ENCODE results near the gene SERINC4. TPM values are rescaled to one million over a fixed set of nuclear protein-coding genes. Genes with fewer than 3 reads are reported as not detected.
"Not testable (repeated sequence)": the region's sequence is repeated elsewhere in the genome, so short reads cannot be mapped to it uniquely, and the experiment has no call there.

SERINC4 gene
- polyA plus RNA-seq, 1 of the 3 experiments (the other 2 are of a cell fraction) = 0.05 TPM

DNA sequence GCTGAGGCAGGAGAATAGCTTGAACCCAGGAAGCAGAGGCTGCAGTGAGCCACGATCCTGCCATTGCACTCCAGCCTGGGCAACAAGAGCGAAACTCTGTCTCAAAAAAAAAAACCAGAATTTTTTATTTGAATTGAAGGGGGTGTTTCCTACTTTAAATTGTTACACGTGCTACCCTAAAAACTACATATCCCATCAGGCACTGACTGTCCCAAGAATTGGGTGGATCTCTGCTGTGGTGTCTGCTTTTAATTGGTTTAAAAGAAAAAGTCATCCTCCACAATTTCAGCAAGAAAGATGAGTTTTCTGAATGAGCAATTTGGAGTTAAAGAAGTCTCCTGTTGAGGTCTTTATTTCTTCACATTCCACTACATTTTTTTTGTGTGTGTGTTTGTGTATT, 51.6 kb downstream of the SERINC4 start:
- Histone ChIP-seq H3K4me2 (peak overlapping the region; percentile 90), H3K4me3 (ENCODE audit: low read depth in 2 of 2, low read length in 1 of 2) (peak overlapping the region; percentile 65 to 66; a peak in 2 of 4 replicates), H3K27me3 (ENCODE audit: insufficient read depth) (no peaks in the 10 kb centered on the region), H4K20me1 (ENCODE audit: insufficient read depth) (peaks cover 61% of the 10 kb centered on the region), H3K27ac (ENCODE audit: low read depth in 2 of 2, low read length in 1 of 2) (no peak overlapping the region; a peak in 1 of 4 replicates), H3K9me2 (no peaks in the 10 kb centered on the region), H2AFZ (ENCODE audit: low read depth) (no peak overlapping the region), H3K9me3 (no peaks in the 10 kb centered on the region), H3K4me1 (ENCODE audit: control insufficient read depth in 1 of 2, insufficient read depth in 2 of 2, low read depth in 1 of 2, low read length in 1 of 2) (peaks cover 0 to 8% of the 10 kb centered on the region in 2 experiments; a peak in 2 of 4 replicates), H3K9ac (no peak overlapping the region), H3F3A (replicated peaks; ENCODE audit: insufficient read depth) (no peaks in the 10 kb centered on the region), H3K79me2 (ENCODE audit: insufficient read depth) (peaks cover 72% of the 10 kb centered on the region), H3K36me3 (replicated peaks in 1 of 2; ENCODE audit: control insufficient read depth in 1 of 2, insufficient read depth in 2 of 2, low read length in 1 of 2) (peaks cover 11 to 23% of the 10 kb centered on the region in 2 experiments)
- CTCF ChIA-PET = no interaction called here
- POLR2A ChIA-PET = no interaction called here
- TF ChIP-seq TEAD4 (IDR thresholded peaks at IDR 0.05; ENCODE audit: borderline replicate concordance, insufficient read depth) = no peak
- no peak for TF ChIP-seq CHD2 (IDR thresholded peaks at IDR 0.05; ENCODE audit: low read length, partially characterized antibody)
- no peak for TF ChIP-seq FOSL2 (IDR thresholded peaks at IDR 0.05; ENCODE audit: borderline replicate concordance, low read depth)
- TF ChIP-seq SIN3A (IDR thresholded peaks at IDR 0.05; ENCODE audit: borderline replicate concordance, low read depth, low read length) = no peak
- WGBS (ENCODE audit: low lambda C conversion rate) = 61% methylated on average over 3 of the region's 3 CpGs
- DNase-seq = no peak

DNA sequence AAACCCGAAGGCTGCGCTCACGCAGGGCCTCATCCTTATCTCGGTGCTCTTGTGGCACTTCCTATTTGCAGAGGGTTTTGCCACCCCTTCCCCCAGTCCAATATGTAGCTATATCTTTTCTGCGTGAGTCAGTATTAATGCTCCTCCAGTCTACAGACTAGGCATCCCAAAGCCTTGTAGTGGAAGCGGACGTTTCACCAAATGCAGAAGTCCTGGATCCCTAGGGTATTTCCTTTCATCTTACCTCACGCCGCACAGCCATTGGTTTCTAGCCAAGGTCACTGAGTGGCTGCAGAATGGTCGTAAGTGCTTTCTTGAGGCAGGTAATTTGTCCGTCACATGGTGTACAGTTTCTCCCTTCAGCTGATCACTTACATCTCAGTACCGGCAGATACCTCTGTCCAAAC, 53.1 kb downstream of the SERINC4 start:
- H2AFZ ChIP-seq (ENCODE audit: low read depth) = 0 out of 2 replicates have a peak overlapping the region, but pooled peaks have one; percentile 72
- peak overlapping the region; percentile 90 for H3K4me2 ChIP-seq
- H3K4me1 ChIP-seq (ENCODE audit: control insufficient read depth in 1 of 2, insufficient read depth in 2 of 2, low read depth in 1 of 2, low read length in 1 of 2); H3F3A ChIP-seq (replicated peaks; ENCODE audit: insufficient read depth); H3K9me2 ChIP-seq; H3K36me3 ChIP-seq (replicated peaks in 1 of 2; ENCODE audit: control insufficient read depth in 1 of 2, insufficient read depth in 2 of 2, low read length in 1 of 2); CTCF ChIA-PET; H3K9me3 ChIP-seq; H3K27me3 ChIP-seq (ENCODE audit: insufficient read depth): not testable (repeated sequence)
- peaks cover 47% of the 10 kb centered on the region for H4K20me1 ChIP-seq (ENCODE audit: insufficient read depth)
- H3K27ac ChIP-seq (ENCODE audit: low read depth in 2 of 2, low read length in 1 of 2) = peak overlapping the region; percentile 79 to 91
- H3K79me2 ChIP-seq (ENCODE audit: insufficient read depth) = peaks cover 57% of the 10 kb centered on the region
- TF ChIP-seq MXI1 (IDR thresholded peaks at IDR 0.05; ENCODE audit: low read depth, low read length) = peak; percentile 51
- DNase-seq = peak; percentile 11
- POLR2A ChIA-PET = interaction anchor here (1.3 kb wide), 1 partner anchor 9 kb away, joined by 4 read pairs; no protein-coding TSS in a partner anchor
- peak overlapping the region; percentile 96 for H3K9ac ChIP-seq
- WGBS (ENCODE audit: low lambda C conversion rate) = 12% methylated on average over 11 of the region's 12 CpGs
- H3K4me3 ChIP-seq (ENCODE audit: low read depth in 2 of 2, low read length in 1 of 2) = peak overlapping the region; percentile 65 to 66

DNA sequence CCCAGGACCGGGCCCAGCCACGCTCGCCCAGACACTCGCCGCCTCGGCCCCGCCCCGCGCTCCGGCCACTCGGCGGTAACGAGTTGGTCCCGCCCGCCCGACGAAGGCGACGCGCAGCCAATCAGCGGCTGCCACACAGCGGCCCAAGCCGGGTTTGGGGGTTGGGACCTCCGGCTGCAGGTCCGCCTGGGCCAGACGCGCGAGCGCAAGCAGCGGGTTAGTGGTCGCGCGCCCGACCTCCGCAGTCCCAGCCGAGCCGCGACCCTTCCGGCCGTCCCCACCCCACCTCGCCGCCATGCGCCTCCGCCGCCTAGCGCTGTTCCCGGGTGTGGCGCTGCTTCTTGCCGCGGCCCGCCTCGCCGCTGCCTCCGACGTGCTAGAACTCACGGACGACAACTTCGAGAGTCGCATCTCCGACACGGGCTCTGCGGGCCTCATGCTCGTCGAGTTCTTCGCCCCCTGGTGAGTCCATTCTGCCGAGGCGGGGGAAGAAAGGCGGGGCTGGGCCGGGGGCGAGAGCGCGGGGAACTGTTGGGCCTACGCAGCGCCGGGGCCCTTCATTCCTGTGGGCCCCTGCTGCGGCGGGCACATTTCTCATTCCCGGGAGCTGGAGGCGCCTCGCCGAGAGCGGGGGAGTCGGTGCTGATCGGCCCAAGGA, 53.6 kb downstream of the SERINC4 start, which contains the start of gene PDIA3:
TSS of gene PDIA3 (plus strand) at position 194 of the 658 bp plus-strand sequence. CDS start at position 296, 102 bp downstream.
- H3K36me3 ChIP-seq (replicated peaks in 1 of 2; ENCODE audit: control insufficient read depth in 1 of 2, insufficient read depth in 2 of 2, low read length in 1 of 2); H3F3A ChIP-seq (replicated peaks; ENCODE audit: insufficient read depth); H3K9me2 ChIP-seq; CTCF ChIA-PET; H3K4me1 ChIP-seq (ENCODE audit: control insufficient read depth in 1 of 2, insufficient read depth in 2 of 2, low read depth in 1 of 2, low read length in 1 of 2); H3K9me3 ChIP-seq; H3K27me3 ChIP-seq (ENCODE audit: insufficient read depth): not testable (repeated sequence)
- Histone ChIP-seq H3K4me2 (peak within 1 kb of the TSS; percentile 90), H3K79me2 (ENCODE audit: insufficient read depth) (peaks cover 52% of the 10 kb centered on the region), H3K9ac (peak within 1 kb of the TSS; percentile 96), H2AFZ (ENCODE audit: low read depth) (peak within 1 kb of the TSS; percentile 89), H3K4me3 (ENCODE audit: low read depth in 2 of 2, low read length in 1 of 2) (peak within 1 kb of the TSS; percentile 65 to 66), H3K27ac (ENCODE audit: low read depth in 2 of 2, low read length in 1 of 2) (peak within 1 kb of the TSS; percentile 79 to 91), H4K20me1 (ENCODE audit: insufficient read depth) (peaks cover 41% of the 10 kb centered on the region)
- 11% methylated on average over 25 of the region's 84 CpGs for WGBS (ENCODE audit: low lambda C conversion rate)
- POLR2A ChIA-PET = interaction anchor here (0.5 to 1.3 kb wide), 6 partner anchors 9 to 681 kb away, joined by 3 to 5 read pairs (median 4); partner anchors contain the start of genes CTDSPL2, HYPK and SERINC4
- TF ChIP-seq POLR2AphosphoS5 (IDR thresholded peaks at IDR 0.05; ENCODE audit: low read depth, low read length) = peak; percentile 70
- TF ChIP-seq CHD2 (IDR thresholded peaks at IDR 0.05; ENCODE audit: low read length, partially characterized antibody) = peak; percentile 86
- 0 out of 4 replicates have a peak, but pooled peaks of 1 of the 2 experiments have one; percentile 36 for TF ChIP-seq EP300 (IDR thresholded peaks at IDR 0.05; ENCODE audit: borderline replicate concordance in 1 of 2, low read depth in 1 of 2, low read length in 1 of 2)
- peak; percentile 59 for TF ChIP-seq MXI1 (IDR thresholded peaks at IDR 0.05; ENCODE audit: low read depth, low read length)
- TF ChIP-seq SIN3A (IDR thresholded peaks at IDR 0.05; ENCODE audit: borderline replicate concordance, low read depth, low read length) = peak; percentile 47; the same call in 1 of the 2 replicates
- TF ChIP-seq TAF1 (IDR thresholded peaks at IDR 0.05; ENCODE audit: borderline replicate concordance, low read depth, low read length) = peak; percentile 82; the same call in 1 of the 2 replicates
- TF ChIP-seq, protein P1, sequence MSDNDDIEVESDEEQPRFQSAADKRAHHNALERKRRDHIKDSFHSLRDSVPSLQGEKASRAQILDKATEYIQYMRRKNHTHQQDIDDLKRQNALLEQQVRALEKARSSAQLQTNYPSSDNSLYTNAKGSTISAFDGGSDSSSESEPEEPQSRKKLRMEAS (IDR thresholded peaks at IDR 0.05; ENCODE audit: low read depth) = peak; percentile 56; the same call in 1 of the 2 replicates
- peak; percentile 98 for DNase-seq

Small RNA genes lying within 50 kb of the gene (small RNA-seq; reads per million reads assigned to genes)
- gene MIR1282 = 0 reads per million in 7 experiments

Other genes with a start within 250 kb of the SERINC4 start
- 14.2 and 28.5 TPM in 2 replicates for gene PPIP5K1, start 210.0 kb downstream of the SERINC4 start, polyA plus RNA-seq (2012; rRNA removed)
- gene CKMT1B, start 206.2 kb downstream of the SERINC4 start, polyA plus RNA-seq (2012; rRNA removed) = 1.8 and 3.1 TPM in 2 replicates
- 0.03 and 0.05 TPM in 2 replicates for gene STRC, start 181.4 kb downstream of the SERINC4 start, polyA plus RNA-seq (2012; rRNA removed)
- gene CATSPER2, start 151.4 kb downstream of the SERINC4 start, polyA plus RNA-seq (2012; rRNA removed) = 0.62 and 0.96 TPM in 2 replicates
- 1.2 and 1.7 TPM in 2 replicates for gene CKMT1A, start 106.4 kb downstream of the SERINC4 start, polyA plus RNA-seq (2012; rRNA removed)
- gene PDIA3, start 53.8 kb downstream of the SERINC4 start, polyA plus RNA-seq (2012; rRNA removed) = 131 and 177 TPM in 2 replicates
- gene ELL3, start 23.3 kb downstream of the SERINC4 start, polyA plus RNA-seq (2012; rRNA removed) = 0.67 and 0.89 TPM in 2 replicates
- 935 and 1,369 TPM in 2 replicates for gene SERF2, start 7.9 kb downstream of the SERINC4 start, polyA plus RNA-seq (2012; rRNA removed)
- 8.9 and 11.5 TPM in 2 replicates for gene HYPK, start 379 bp upstream of the SERINC4 start, polyA plus RNA-seq (2012; rRNA removed)
- 16.5 and 18.4 TPM in 2 replicates for gene MFAP1, start 24.5 kb upstream of the SERINC4 start, polyA plus RNA-seq (2012; rRNA removed)
- 1.8 TPM in 2 replicates for gene WDR76, start 26.8 kb upstream of the SERINC4 start, polyA plus RNA-seq (2012; rRNA removed)